Fibroblast of lung (primary cell): ENCODE results near the gene INTS1. TPM values are rescaled to one million over a fixed set of nuclear protein-coding genes. Genes with fewer than 3 reads are reported as not detected.

Source experiments
- DNase-seq, 2 donors: peaks; one replicate each; pipeline versions ENCODE4 v3.0.0 to v3.0.0-alpha.2; 2010; ENCODE audit warnings: low read depth in 2 of 2
- H2AFZ ChIP-seq: 2 replicates; pipeline ENCODE4 v1.5.1; 2012; ENCODE audit warnings: low read length, control low read depth, inconsistent platforms
- H3K27ac ChIP-seq: 2 replicates; pipeline ENCODE4 v1.5.1; 2011; ENCODE audit warnings: low read length, control low read depth; ENCODE audit not compliant: insufficient read depth
- H3K27me3 ChIP-seq: 2 replicates; pipeline ENCODE4 v1.5.1; 2011; ENCODE audit warnings: mild to moderate bottlenecking, low read length; ENCODE audit not compliant: control insufficient read depth, insufficient read depth
- H3K36me3 ChIP-seq: 2 replicates; pipeline ENCODE4 v1.5.1; 2011; ENCODE audit warnings: low read length; ENCODE audit not compliant: control insufficient read depth, insufficient read depth
- H3K4me1 ChIP-seq: 2 replicates; pipeline ENCODE4 v1.5.1; 2011; ENCODE audit warnings: low read length; ENCODE audit not compliant: control insufficient read depth, insufficient read depth; ENCODE audit errors: extremely low read depth
- H3K4me2 ChIP-seq: 2 replicates; pipeline ENCODE4 v1.5.1; 2011; ENCODE audit warnings: low read length, control low read depth; ENCODE audit not compliant: insufficient read depth; ENCODE audit errors: extremely low read depth
- H3K4me3 ChIP-seq, 4 experiments: fragments of 200-600 bp in 1 of 4; sonication (generic) in 1 of 4; replicated peaks in 1 of 4; 2 replicates each; pipeline ENCODE4 v1.5.1; 2011 to 2016; ENCODE audit warnings: low read length in 4 of 4, low read depth in 3 of 4, mild to moderate bottlenecking in 3 of 4, control low read depth in 2 of 4, inconsistent platforms in 1 of 4, mixed read lengths in 1 of 4; ENCODE audit not compliant: insufficient read depth in 1 of 4; ENCODE audit errors: control extremely low read depth in 1 of 4
- H3K79me2 ChIP-seq: 2 replicates; pipeline ENCODE4 v1.5.1; 2012; ENCODE audit warnings: mild to moderate bottlenecking, low read length, inconsistent platforms; ENCODE audit not compliant: control insufficient read depth, insufficient read depth
- H3K9ac ChIP-seq: 2 replicates; pipeline ENCODE4 v1.5.1; 2011; ENCODE audit warnings: mild to moderate bottlenecking, low read length, control low read depth; ENCODE audit not compliant: insufficient read depth
- H3K9me3 ChIP-seq: 2 replicates; pipeline ENCODE4 v1.5.1; 2012; ENCODE audit warnings: low read depth, low read length; ENCODE audit not compliant: control insufficient read depth, insufficient read depth
- H4K20me1 ChIP-seq: 2 replicates; pipeline ENCODE4 v1.5.1; 2011; ENCODE audit warnings: low read length; ENCODE audit not compliant: control insufficient read depth, insufficient read depth; ENCODE audit errors: extremely low read depth
- CTCF ChIP-seq, 2 donors: IDR thresholded peaks in 1 of 2; conservative IDR thresholded peaks in 1 of 2; 1 replicate in 1 of 2; 2 replicates in 1 of 2; pipeline ENCODE4 v1.5.1; 2011 to 2012; ENCODE audit warnings: low read length in 2 of 2, control low read depth in 1 of 2, inconsistent platforms in 1 of 2, low read depth in 1 of 2, mild to moderate bottlenecking in 1 of 2
- EZH2 ChIP-seq: IDR thresholded peaks from 2 replicates; pipeline ENCODE4 v1.5.1; 2012; ENCODE audit warnings: low read length, control low read depth, mild to moderate bottlenecking; ENCODE audit errors: missing control alignments
- polyA plus RNA-seq, 2 donors: library from polyadenylated mRNA; depleted of rRNA in 1 of 2; stranded (reverse) in 1 of 2; unstranded in 1 of 2; fragments of >200 nt; gene quantifications; 2 replicates each; pipeline ENCODE4 v1.2.1, GENCODE V29; 2011 to 2012; ENCODE audit warnings: missing spikeins in 1 of 2
- total RNA-seq: library from RNA; depleted of rRNA; stranded (reverse); fragments of >200 nt; gene quantifications from 2 replicates; pipeline ENCODE4 v1.2.1, GENCODE V29; 2014

INTS1 gene
- total and polyA plus RNA-seq, 2 donors (not counting 1 experiment from before 2014, with no cell fraction given) = 7.1 to 35.5 TPM

- H3K4me2 ChIP-seq = no peak overlapping the region
- no peaks in the 10 kb centered on the region for H3K9me3 ChIP-seq
These were observed 17.6 kb downstream of the INTS1 start for GRCh38 chr7:1486571-1486970.

GRCh38 chr7:1485156-1485555 is 19.0 kb downstream of the INTS1 start:
- H3K4me3 ChIP-seq = no peak overlapping the region
- no peak overlapping the region for H3K4me2 ChIP-seq
- H3K4me1 ChIP-seq = no peaks in the 10 kb centered on the region
- no peaks in the 10 kb centered on the region for H3K79me2 ChIP-seq
- no peaks in the 10 kb centered on the region for H3K27me3 ChIP-seq
- TF ChIP-seq CTCF (conservative IDR thresholded peaks at IDR 0.05 in 1 of 2, IDR thresholded peaks at IDR 0.05 in 1 of 2; ENCODE audit: low read depth in 1 of 2, low read length in 2 of 2) (no peak), EZH2 (no peak)
- DNase-seq = no peak
- peaks cover 43% of the 10 kb centered on the region for H3K36me3 ChIP-seq
- H3K9me3 ChIP-seq = no peaks in the 10 kb centered on the region
- no peaks in the 10 kb centered on the region for H4K20me1 ChIP-seq
- no peak overlapping the region for H3K9ac ChIP-seq
- H3K27ac ChIP-seq = no peak overlapping the region
- H2AFZ ChIP-seq = no peak overlapping the region

More at GRCh38 chr7:1486571-1486970, 17.6 kb downstream of the INTS1 start:
- no peak for DNase-seq
- TF ChIP-seq EZH2 = no peak
- no peak for TF ChIP-seq CTCF (conservative IDR thresholded peaks at IDR 0.05 in 1 of 2, IDR thresholded peaks at IDR 0.05 in 1 of 2; ENCODE audit: low read depth in 1 of 2, low read length in 2 of 2)
- H2AFZ ChIP-seq = no peak overlapping the region
- H3K27ac ChIP-seq = no peak overlapping the region
- H3K4me1 ChIP-seq = no peaks in the 10 kb centered on the region
- peaks cover 44% of the 10 kb centered on the region for H3K36me3 ChIP-seq
- H4K20me1 ChIP-seq = no peaks in the 10 kb centered on the region
- H3K79me2 ChIP-seq = no peaks in the 10 kb centered on the region
- no peaks in the 10 kb centered on the region for H3K27me3 ChIP-seq
- H3K4me3 ChIP-seq = no peak overlapping the region
- no peak overlapping the region for H3K9ac ChIP-seq

- DNase-seq = no peak
- Histone ChIP-seq H3K79me2 (no peaks in the 10 kb centered on the region), H3K4me3 (no peak overlapping the region), H3K4me1 (no peaks in the 10 kb centered on the region), H3K27ac (no peak overlapping the region), H3K27me3 (no peaks in the 10 kb centered on the region), H4K20me1 (no peaks in the 10 kb centered on the region), H3K4me2 (no peak overlapping the region), H3K9ac (no peak overlapping the region), H3K9me3 (no peaks in the 10 kb centered on the region), H3K36me3 (peaks cover 40% of the 10 kb centered on the region), H2AFZ (no peak overlapping the region)
- TF ChIP-seq EZH2 (no peak), CTCF (conservative IDR thresholded peaks at IDR 0.05 in 1 of 2, IDR thresholded peaks at IDR 0.05 in 1 of 2; ENCODE audit: low read depth in 1 of 2, low read length in 2 of 2) (no peak)
These were observed 19.6 kb downstream of the INTS1 start for GRCh38 chr7:1484569-1484968.
